ENCODE measurements around the gene FZD10. TPM values are rescaled to one million over a fixed set of nuclear protein-coding genes. Genes with fewer than 3 reads are reported as not detected.

Gene FZD10
- total RNA-seq (2022; extraction: Qiagen RNA extraction): not detected in 5 replicates

GRCh38 chr12:130162267-130162666 lies at the start of gene FZD10:
Gene FZD10, plus strand, starts transcription at chr12:130162464. Its CDS starts 479 bp downstream, at chr12:130162943.

Other genes starting within 250 kb of the FZD10 start
- gene PIWIL1, start 175.4 kb downstream of the FZD10 start, total RNA-seq (2022; extraction: Qiagen RNA extraction): not detected in 5 replicates